GM19372 (cell line): ENCODE measurements around the gene MFF.
"Not testable (repeated sequence)": the region's sequence is repeated elsewhere in the genome, so short reads cannot be mapped to it uniquely, and the experiment has no call there.

Experiments used
- ATAC-seq: cut with Tn5 transposase; IDR thresholded peaks from one replicate; pipeline ENCODE4 v1.9.1; 2021; ENCODE audit warnings: mild to moderate bottlenecking, low read depth, moderate library complexity; ENCODE audit not compliant: unreplicated experiment

MFF gene

GRCh38 chr2:227374158-227374557 lies 49.1 kb downstream of the MFF start:
- ATAC-seq = no peak

GRCh38 chr2:227376656-227377396 lies 51.8 kb downstream of the MFF start:
- ATAC-seq = no peak

- ATAC-seq = no peak
Observed at GRCh38 chr2:227377467-227378351, 52.7 kb downstream of the MFF start.

GRCh38 chr2:227378371-227378782 lies 53.3 kb downstream of the MFF start:
- no peak for ATAC-seq

DNA sequence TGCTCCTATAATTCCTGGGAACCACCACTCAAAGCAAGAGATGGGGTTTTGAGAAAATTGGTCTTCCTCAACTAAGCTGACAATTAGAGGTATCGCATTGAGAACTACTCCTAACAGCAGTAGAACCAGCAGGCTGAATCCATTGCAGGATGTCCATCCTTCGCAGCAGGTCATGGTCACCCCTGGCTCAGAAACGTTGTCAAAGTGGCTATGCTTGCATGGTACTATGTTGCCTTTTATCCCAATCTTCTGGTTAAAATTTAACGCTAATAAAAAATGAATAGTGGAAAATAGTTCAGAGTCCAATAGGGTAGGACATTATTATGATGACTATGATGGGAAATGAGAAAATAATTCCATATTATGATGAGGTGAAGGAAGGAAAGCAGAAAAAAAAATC lies 54.0 kb downstream of the MFF start, which contains the start of gene TM4SF20:
TM4SF20 (minus strand) TSS at position 212 of the 400 bp plus-strand sequence; CDS start at position 174, 38 bp downstream.
- ATAC-seq = no peak

DNA sequence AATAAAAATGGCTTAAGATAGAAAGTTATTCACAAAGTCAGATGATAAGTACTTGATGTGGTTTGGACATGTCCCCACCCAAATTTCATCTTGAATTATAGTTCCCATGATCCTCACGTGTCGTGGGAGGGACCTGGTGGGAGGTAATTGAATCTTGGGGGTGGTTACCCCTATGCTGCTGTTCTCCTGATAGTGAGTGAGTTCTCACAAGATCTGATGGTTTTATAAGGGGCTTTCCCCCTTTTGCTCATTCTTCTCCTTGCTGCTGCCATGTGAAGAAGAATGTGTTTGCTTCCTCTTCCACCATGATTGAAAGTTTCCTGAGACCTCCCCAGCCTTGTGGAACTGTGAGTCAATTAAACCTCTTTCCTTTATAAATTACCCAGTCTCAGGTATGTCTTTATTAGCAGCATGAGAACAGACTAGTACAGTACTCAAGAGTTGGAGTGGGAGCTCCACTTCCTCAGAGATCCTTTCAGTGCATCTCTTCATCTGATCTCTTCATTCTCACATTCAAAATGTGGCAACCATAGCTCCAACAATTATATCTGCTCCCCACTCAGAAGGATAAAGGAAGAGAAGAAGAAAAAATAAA lies 57.3 kb downstream of the MFF start:
- ATAC-seq = not testable (repeated sequence)

GRCh38 chr2:227383686-227384085 lies 58.6 kb downstream of the MFF start:
- ATAC-seq = no peak

GRCh38 chr2:227386630-227387029 lies 61.6 kb downstream of the MFF start:
- ATAC-seq = no peak

DNA sequence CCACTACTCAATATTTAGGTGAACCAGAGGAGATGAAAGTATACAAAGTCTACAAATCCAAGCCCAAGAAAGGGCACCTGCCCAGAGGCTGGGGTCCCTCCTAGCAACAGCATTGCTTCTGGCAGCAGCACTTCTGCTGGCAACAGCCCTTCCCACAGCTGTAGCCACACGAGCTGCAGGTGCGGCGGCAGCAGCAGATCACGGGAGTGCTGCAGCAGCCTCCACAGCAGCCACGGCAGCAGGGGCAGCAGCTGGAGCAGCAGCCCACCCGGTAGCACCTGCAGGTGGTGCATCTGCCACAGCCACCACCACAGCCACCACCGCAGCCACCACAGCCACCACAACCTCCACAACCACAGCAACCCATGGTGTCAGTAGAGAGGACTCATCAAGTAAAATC lies 62.5 kb downstream of the MFF start, which contains the start of gene SCYGR1:
SCYGR1 (minus strand) TSS at position 367 of the 400 bp plus-strand sequence; CDS start at position 367, 0 bp downstream.
- ATAC-seq = not testable (repeated sequence)

- no peak for ATAC-seq
Observed at GRCh38 chr2:227388537-227389011, 63.5 kb downstream of the MFF start.

DNA sequence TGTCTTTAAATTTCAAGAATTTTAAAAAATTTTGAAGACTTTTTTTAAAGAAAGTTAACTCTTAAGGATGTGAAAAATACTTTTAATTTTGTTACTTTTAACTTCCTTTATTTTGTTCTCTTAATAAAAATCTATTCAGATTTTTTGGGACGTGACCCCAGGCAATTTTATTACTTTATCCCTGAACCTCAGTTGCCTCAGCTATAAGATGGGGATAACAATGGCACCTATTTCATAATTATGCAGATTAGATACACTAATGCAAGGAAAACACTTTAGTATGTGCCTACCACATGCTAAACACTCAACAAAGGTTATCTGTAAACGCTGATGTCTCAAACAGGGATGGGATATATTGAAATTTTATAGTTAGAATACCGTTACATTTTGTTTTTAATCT lies 64.2 kb downstream of the MFF start:
- ATAC-seq = no peak

GRCh38 chr2:227389661-227390060 lies 64.6 kb downstream of the MFF start:
- ATAC-seq = no peak

DNA sequence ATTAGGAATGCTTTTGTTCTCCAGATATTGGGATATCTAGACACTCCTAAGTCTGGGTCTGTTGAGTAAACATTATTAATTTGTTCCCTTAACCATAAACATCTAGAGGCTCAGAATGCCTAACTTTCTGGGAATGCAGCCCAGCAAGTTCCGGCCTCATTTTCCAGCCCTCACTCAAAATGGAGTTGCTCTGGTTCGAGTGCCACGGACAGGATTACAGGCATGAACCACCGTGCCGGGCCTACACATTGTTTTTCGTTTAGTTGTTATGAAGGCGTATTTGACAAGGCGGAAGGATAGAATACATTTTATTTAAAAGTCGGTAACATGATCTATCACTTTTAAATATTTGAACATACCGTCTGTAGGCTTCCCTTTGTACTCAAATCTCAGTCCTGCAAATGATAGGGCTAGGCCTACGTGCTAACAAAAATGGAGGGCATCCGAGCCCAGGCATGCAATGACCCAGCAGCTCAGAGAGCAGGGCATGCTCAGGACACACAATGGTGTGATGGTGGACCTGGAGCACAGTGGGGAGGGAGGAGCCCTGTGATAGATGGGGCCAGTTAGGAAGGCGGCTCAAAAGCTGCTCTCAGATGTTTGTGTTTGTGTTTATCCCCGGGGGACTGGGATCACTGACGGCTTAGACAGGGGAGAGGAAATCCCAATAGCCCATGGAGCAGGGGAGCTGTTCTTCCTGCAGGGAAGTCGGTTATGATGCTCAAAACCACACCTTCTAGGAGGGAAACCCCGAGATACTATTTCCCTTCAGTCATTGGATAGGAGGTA lies 65.6 kb downstream of the MFF start:
- no peak for ATAC-seq

DNA sequence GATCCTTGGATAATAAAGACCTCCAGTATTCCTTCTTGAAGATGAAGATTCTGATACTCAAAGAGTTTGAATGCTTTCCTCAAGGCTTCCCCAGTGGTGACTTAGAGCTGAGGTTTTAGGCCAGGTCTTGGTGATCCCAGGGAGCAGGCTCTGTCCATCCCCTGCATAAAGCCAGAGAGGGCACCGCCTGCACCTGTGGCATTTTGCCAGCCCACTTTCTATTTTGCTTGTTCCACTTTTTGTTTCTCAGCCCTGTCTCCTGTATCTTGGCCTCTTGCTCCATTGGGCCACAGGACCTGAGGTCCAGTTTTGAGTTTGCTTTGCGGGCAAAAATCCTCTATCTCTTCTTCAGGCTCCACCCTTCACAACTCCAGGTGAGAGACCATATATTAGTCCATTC lies 69.3 kb downstream of the MFF start:
- no peak for ATAC-seq

GRCh38 chr2:227395556-227395955 lies 70.5 kb downstream of the MFF start:
- no peak for ATAC-seq

DNA sequence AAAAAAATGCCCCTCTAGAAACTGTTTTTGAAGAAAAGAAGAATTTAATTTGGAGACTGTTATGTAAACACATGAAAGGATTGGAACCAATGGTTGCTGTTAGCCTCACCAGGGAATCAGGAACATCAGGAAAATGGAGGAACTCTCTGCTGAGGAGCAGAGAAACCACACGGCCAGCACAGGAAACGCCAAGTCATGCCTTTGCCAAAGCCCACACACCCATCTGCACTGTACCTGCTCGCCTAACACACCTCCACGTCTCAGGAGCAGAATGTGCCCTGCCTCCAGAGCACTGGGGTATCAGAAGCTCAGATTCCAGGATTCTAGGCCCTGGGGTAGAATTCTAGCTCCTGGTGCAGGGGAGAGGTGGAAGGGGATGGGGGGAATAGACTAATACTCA lies 72.5 kb downstream of the MFF start:
- ATAC-seq = no peak

- no peak for ATAC-seq
Observed at GRCh38 chr2:227398684-227399670, 73.9 kb downstream of the MFF start.

- no peak for ATAC-seq
Observed at GRCh38 chr2:227401550-227401949, 76.5 kb downstream of the MFF start.

DNA sequence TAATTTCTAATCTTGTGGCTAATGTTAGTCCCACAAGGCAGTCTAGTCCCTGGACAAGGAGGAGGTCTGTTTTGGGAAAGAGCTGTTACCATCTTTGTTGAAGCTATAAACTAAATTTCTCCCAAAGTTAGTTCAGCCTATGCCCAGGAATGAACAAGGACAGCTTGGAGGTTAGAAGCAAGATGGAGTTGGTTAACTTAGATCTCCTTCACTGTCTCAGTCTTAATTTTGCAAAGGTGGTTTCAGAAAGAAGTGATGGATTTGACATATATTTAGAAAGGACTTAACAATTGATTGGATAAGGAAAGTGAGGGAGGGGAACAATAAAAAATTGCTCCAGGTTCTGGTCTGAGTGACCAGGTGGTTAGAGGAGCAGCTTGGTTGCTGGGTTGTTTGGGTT lies 77.3 kb downstream of the MFF start:
- no peak for ATAC-seq
